DOHH2 (cell line): ENCODE measurements around the gene HSPA6.
"Not testable (repeated sequence)": the region's sequence is repeated elsewhere in the genome, so short reads cannot be mapped to it uniquely, and the experiment has no call there.

Experiments
- H3F3A ChIP-seq: fragments of 200-600 bp; sonication (generic), shearing (Covaris generic); 2 replicates; pipeline ENCODE4 v1.6.0; 2016; ENCODE audit warnings: antibody characterized with exemption, mild to moderate bottlenecking; ENCODE audit not compliant: control insufficient read depth, insufficient read depth
- H3K27ac ChIP-seq: fragments of 200-600 bp; sonication (generic); 2 replicates; pipeline ENCODE4 v1.5.1; 2014; ENCODE audit warnings: low read depth, mild to moderate bottlenecking, low read length, moderate library complexity
- H3K27me3 ChIP-seq: fragments of 200-600 bp; sonication (generic); 2 replicates; pipeline ENCODE4 v1.6.1; 2014; ENCODE audit warnings: mild to moderate bottlenecking, low read length, mixed read lengths; ENCODE audit not compliant: control insufficient read depth
- H3K36me3 ChIP-seq: fragments of 200-600 bp; sonication (generic); 2 replicates; pipeline ENCODE4 v1.6.1; 2014; ENCODE audit warnings: mild to moderate bottlenecking, low read length, moderate library complexity, mixed read lengths; ENCODE audit not compliant: control insufficient read depth
- H3K4me1 ChIP-seq: fragments of 200-600 bp; sonication (generic); 2 replicates; pipeline ENCODE4 v1.6.1; 2014; ENCODE audit warnings: mild to moderate bottlenecking, low read length, mixed read lengths; ENCODE audit not compliant: control insufficient read depth
- H3K4me2 ChIP-seq: fragments of 200-600 bp; sonication (generic); 2 replicates; pipeline ENCODE4 v1.6.0; 2014; ENCODE audit warnings: mild to moderate bottlenecking, low read length, moderate library complexity
- H3K4me3 ChIP-seq: fragments of 200-600 bp; sonication (generic); 2 replicates; pipeline ENCODE4 v1.5.1; 2014; ENCODE audit warnings: mild to moderate bottlenecking, low read length, mixed read lengths
- H3K79me2 ChIP-seq: fragments of 200-600 bp; sonication (generic); 2 replicates; pipeline ENCODE4 v1.6.1; 2014; ENCODE audit warnings: mild to moderate bottlenecking, low read length, mixed read lengths; ENCODE audit not compliant: control insufficient read depth
- H3K9me2 ChIP-seq: fragments of 200-600 bp; sonication (generic); replicated peaks from 2 replicates; pipeline ENCODE4 v1.6.1; 2014; ENCODE audit warnings: mild to moderate bottlenecking, low read length, mixed read lengths; ENCODE audit not compliant: control insufficient read depth
- H3K9me3 ChIP-seq: fragments of 200-600 bp; sonication (generic); 2 replicates; pipeline ENCODE4 v1.6.1; 2014; ENCODE audit warnings: antibody characterized with exemption, low read length, mixed read lengths; ENCODE audit not compliant: control insufficient read depth, insufficient read depth
- H4K20me1 ChIP-seq: fragments of 200-600 bp; sonication (generic); 2 replicates; pipeline ENCODE4 v1.6.0; 2014; ENCODE audit warnings: low read depth, mild to moderate bottlenecking, antibody characterized with exemption, low read length, moderate library complexity; ENCODE audit not compliant: control insufficient read depth, insufficient read depth
- EZH2phosphoT487 ChIP-seq: fragments of 200-600 bp; sonication (generic); IDR thresholded peaks from 2 replicates; pipeline ENCODE4 v1.6.1; 2017; ENCODE audit warnings: borderline replicate concordance, mild to moderate bottlenecking, antibody characterized with exemption, low read length, moderate library complexity, mixed read lengths
- TF ChIP-seq, protein P1 (sequence below): fragments of 200-600 bp; sonication (generic); IDR thresholded peaks from one replicate; pipeline ENCODE4 v1.5.1; 2014; ENCODE audit warnings: antibody characterized with exemption, mild to moderate bottlenecking, low read depth, low read length; ENCODE audit not compliant: poor library complexity, severe bottlenecking

HSPA6 gene

DNA sequence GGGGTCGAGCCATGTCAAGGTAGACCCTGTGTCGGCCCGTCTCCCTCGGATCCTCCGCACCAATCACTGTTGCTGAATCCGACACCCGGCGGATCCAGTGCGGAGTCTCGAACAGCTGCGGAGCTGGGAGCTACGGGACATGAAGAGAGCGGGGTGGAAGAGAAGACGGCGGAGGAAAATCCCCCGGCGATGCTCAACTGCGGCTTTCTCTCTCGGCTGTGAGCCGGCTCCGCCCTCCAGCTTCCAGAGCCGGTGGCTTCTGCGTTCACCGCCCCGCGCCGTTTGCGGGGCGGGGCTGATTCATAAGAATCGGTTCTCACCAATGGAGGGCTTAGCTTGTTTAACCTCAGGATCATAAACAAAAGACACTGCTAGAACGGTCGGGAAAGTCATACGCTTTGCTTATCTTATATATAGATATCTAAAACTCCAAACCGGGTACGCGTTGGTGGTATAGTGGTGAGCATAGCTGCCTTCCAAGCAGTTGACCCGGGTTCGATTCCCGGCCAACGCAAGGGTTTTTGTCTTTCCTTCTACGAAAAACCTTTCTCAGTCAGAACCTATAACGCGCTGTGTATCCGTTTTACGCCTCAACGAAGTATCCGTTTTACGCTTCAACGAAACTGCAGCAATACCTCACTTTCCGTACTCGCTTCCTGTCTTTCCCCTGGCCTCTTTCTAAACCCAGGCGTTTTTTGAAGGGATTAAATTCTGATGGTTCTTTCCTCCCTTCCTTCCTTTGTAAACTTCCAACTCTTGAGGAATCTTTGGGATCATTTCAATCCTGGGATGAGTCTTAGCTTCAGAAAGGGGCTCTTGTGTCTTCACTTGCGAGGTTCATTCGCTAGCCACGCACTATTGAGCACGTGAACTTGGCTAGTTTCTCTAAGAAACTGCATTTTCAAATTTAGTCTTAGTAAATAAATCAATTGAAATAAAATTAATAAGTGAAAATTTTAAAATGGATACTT lies 6.6 kb downstream of the HSPA6 start:
- H3K4me1 ChIP-seq, H3K9me3 ChIP-seq, H4K20me1 ChIP-seq, H3K36me3 ChIP-seq, H3K27ac ChIP-seq, H3K79me2 ChIP-seq, H3K9me2 ChIP-seq: not testable (repeated sequence)
- Histone ChIP-seq H3K27me3 (peaks cover 21% of the 10 kb centered on the region), H3K4me3 (peak overlapping the region; percentile 80), H3K4me2 (peak overlapping the region; percentile 59), H3F3A (peaks cover 12% of the 10 kb centered on the region)

DNA sequence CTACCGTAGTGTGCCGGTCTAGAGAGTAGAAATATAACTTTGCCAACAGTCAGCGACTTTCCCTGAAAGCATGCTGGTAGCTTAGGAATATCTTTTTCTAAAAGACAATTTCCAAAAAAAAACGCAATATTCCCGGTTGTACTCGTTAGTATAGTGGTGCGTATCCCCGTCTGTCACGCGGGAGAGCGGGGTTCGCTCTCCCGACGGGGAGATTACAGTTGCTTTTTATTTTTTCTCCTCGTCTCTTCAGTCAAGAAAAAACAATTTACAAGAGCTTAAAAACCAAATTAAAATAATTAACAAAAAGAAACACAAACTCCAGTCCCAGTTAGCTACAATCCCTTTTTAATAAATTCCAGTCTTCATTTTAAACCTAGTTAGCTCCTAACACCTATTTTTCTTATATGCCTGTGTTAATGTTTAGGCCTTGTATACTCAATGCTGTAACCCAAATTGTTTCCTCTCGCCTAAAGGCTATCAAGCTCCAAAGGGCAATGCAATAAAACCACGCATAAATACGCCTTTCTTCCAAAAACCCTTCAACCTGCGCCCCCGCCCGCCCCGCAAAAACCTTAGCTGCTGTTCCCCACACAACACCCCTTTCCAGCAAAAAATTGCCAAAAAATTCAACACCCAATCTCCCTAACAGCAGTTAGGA lies 7.8 kb downstream of the HSPA6 start:
- H3K9me2 ChIP-seq, result no peaks in the 10 kb centered on the region
- H3K4me3 ChIP-seq, result peak overlapping the region; percentile 80; the same call in 1 of the 2 replicates
- H3K79me2 ChIP-seq, result no peaks in the 10 kb centered on the region
- TF ChIP-seq, protein P1, sequence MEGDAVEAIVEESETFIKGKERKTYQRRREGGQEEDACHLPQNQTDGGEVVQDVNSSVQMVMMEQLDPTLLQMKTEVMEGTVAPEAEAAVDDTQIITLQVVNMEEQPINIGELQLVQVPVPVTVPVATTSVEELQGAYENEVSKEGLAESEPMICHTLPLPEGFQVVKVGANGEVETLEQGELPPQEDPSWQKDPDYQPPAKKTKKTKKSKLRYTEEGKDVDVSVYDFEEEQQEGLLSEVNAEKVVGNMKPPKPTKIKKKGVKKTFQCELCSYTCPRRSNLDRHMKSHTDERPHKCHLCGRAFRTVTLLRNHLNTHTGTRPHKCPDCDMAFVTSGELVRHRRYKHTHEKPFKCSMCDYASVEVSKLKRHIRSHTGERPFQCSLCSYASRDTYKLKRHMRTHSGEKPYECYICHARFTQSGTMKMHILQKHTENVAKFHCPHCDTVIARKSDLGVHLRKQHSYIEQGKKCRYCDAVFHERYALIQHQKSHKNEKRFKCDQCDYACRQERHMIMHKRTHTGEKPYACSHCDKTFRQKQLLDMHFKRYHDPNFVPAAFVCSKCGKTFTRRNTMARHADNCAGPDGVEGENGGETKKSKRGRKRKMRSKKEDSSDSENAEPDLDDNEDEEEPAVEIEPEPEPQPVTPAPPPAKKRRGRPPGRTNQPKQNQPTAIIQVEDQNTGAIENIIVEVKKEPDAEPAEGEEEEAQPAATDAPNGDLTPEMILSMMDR, result no peak
- peak; percentile 83 for TF ChIP-seq EZH2phosphoT487
- H3K4me2 ChIP-seq, result peak overlapping the region; percentile 59
- H3K27me3 ChIP-seq, result peaks cover 21% of the 10 kb centered on the region
- H3K36me3 ChIP-seq, result no peaks in the 10 kb centered on the region
- peaks cover 10% of the 10 kb centered on the region for H3K4me1 ChIP-seq
- H4K20me1 ChIP-seq, result 0 out of 2 replicates have a peak, but pooled peaks cover 4% of the 10 kb centered on the region
- H3K9me3 ChIP-seq, result no peaks in the 10 kb centered on the region
- H3F3A ChIP-seq, result peaks cover 12% of the 10 kb centered on the region
- no peak overlapping the region for H3K27ac ChIP-seq

DNA sequence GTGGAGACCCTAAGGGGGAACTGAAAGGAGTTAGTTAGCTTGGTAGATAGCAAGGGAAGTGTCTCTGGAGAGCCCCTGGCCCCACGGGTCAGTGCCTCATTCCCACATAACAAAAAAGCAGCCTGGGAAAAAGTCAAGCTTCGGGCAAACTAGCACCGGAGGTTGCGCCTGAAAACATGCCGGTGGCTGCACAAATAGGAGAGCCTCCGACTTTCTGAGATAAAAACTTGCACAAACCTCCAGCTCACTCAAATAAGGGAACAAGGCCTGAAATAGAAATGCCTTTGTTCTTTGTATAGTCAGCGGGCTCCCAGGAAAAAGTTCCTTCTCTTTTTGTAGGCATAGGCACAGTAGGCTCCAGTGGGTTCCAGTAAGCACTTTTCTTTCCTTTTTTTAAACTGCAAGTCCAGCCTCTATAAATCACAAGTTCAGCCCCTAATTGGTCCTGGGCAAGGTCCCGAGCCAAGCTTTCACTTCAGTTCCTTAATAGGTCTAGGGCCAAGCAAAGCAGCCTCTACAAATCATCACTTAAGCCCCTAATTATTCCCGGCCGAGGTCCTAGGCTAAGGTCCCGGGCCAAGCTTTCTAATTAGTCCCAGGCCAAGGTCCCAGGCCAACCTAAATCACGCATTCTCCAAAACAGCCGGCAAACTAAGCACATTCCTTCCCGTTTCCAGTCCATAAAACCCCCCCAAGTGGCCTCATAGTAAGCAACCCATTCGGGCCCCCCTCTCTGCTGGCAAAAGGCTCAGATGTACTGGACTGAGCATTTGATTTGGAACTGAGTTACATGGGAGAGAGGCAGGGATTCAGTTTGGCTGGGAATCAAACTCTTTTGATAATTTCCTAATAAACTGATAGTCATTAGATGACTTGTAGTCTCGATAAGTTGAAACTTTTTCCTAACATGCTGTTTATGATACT lies 8.6 kb downstream of the HSPA6 start:
- not testable (repeated sequence) for H3K36me3 ChIP-seq, H3K27ac ChIP-seq, H3K9me2 ChIP-seq, H4K20me1 ChIP-seq, H3K9me3 ChIP-seq, H3K79me2 ChIP-seq, H3K4me1 ChIP-seq, H3K4me3 ChIP-seq, H3K4me2 ChIP-seq
- Histone ChIP-seq H3K27me3 (peaks cover 21% of the 10 kb centered on the region), H3F3A (peaks cover 12% of the 10 kb centered on the region)

DNA sequence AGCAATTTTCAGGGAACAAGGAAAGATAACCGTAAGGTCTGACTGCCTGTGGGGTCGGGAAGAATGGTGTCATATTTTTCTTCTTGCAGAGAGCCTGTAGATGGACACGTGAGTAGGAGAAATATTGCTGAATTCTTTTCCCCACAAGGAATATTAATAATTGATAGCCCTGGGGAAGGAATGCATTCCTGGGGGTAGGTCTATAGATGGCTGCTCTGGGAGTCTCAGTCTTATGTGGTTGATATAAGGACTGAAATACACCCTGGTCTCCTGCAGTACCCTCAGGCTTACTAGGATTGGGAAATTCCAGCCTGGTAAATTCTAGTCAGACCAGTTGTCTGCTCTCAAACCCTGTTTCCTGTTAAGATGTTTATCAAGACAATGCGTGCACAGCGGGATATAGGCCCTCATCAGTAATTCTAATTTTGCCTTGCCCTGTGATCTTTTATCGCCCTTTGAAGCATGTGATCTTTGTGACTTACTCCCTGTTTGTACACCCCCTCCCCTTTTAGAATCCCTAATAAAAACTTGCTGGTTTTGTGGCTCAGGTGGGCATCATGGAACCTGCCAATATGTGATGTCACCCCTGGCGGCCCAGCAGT lies 12.8 kb downstream of the HSPA6 start:
- not testable (repeated sequence) for H3K4me3 ChIP-seq, H3K9me3 ChIP-seq, H4K20me1 ChIP-seq, H3K79me2 ChIP-seq, H3K27ac ChIP-seq, H3K36me3 ChIP-seq, H3F3A ChIP-seq, H3K4me2 ChIP-seq, H3K9me2 ChIP-seq
- peaks cover 14% of the 10 kb centered on the region for H3K4me1 ChIP-seq
- peaks cover 35% of the 10 kb centered on the region for H3K27me3 ChIP-seq

DNA sequence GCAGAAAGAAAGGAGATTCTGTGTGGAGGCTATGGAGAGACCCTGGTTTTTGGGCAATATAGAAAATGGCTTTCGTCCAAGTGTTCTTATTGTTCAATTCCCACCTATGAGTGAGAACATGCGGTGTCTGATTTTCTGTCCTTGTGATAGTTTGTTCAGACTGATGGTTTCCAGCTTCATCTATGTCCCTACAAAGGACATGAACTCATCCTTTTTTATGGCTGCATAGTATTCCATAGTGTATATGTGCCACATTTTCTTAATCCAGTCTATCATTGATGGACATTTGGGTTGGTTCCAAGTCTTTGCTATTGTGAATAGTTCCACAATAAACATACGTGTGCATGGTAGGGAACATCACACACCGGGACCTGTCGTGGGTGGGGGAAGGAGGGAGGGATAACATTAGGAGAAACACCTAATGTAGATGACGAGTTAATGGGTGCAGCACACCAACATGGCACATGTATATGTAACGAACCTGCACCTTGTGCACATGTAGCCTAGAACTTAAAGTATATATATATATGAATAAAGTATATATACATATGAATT lies 14.7 kb downstream of the HSPA6 start:
- H3K27me3 ChIP-seq, result peaks cover 35% of the 10 kb centered on the region
- H3K4me1 ChIP-seq, result peaks cover 14% of the 10 kb centered on the region
- H3K4me3 ChIP-seq, H3K9me2 ChIP-seq, H3K9me3 ChIP-seq, H4K20me1 ChIP-seq, H3K36me3 ChIP-seq, H3K79me2 ChIP-seq, H3F3A ChIP-seq, H3K27ac ChIP-seq: not testable (repeated sequence)
- peak overlapping the region; percentile 73; the same call in 1 of the 2 replicates for H3K4me2 ChIP-seq
